ENCODE data around the gene PLPP7. TPM values are rescaled to one million over a fixed set of nuclear protein-coding genes. Genes with fewer than 3 reads are reported as not detected.

The PLPP7 gene
- total RNA-seq, 1 donor from 2014 or later, result 1.5 TPM

- Mint-ChIP-seq H3K4me3 (ENCODE audit: unreplicated experiment) (no peak overlapping the region), H3K36me3 (ENCODE audit: low read depth) (no peaks in the 10 kb centered on the region), H3K27me3 (ENCODE audit: low read depth) (peaks cover 1% of the 10 kb centered on the region), H3K27ac (ENCODE audit: unreplicated experiment) (no peak overlapping the region), H3K9me3 (ENCODE audit: low read depth) (no peaks in the 10 kb centered on the region), H3K4me1 (ENCODE audit: low read depth) (no peaks in the 10 kb centered on the region)
- no peak for TF ChIP-seq CTCF (IDR thresholded peaks at IDR 0.05)
- no peak for DNase-seq (ENCODE audit: low spot score)
These were observed 9.3 kb downstream of the PLPP7 start for GRCh38 chr9:131298816-131299215.

- TF ChIP-seq CTCF (IDR thresholded peaks at IDR 0.05), result no peak
- Mint-ChIP-seq H3K36me3 (ENCODE audit: low read depth) (no peaks in the 10 kb centered on the region), H3K9me3 (ENCODE audit: low read depth) (no peaks in the 10 kb centered on the region), H3K27me3 (ENCODE audit: low read depth) (peaks cover 1% of the 10 kb centered on the region), H3K4me1 (ENCODE audit: low read depth) (no peaks in the 10 kb centered on the region), H3K27ac (ENCODE audit: unreplicated experiment) (no peak overlapping the region), H3K4me3 (ENCODE audit: unreplicated experiment) (no peak overlapping the region)
- DNase-seq (ENCODE audit: low spot score), result no peak
These were observed 9.9 kb downstream of the PLPP7 start for GRCh38 chr9:131299346-131299960.

GRCh38 chr9:131299961-131300347 lies 10.4 kb downstream of the PLPP7 start:
- no peak for DNase-seq (ENCODE audit: low spot score)
- Mint-ChIP-seq H3K9me3 (ENCODE audit: low read depth) (no peaks in the 10 kb centered on the region), H3K27me3 (ENCODE audit: low read depth) (no peaks in the 10 kb centered on the region), H3K27ac (ENCODE audit: unreplicated experiment) (no peak overlapping the region), H3K4me3 (ENCODE audit: unreplicated experiment) (no peak overlapping the region), H3K36me3 (ENCODE audit: low read depth) (no peaks in the 10 kb centered on the region), H3K4me1 (ENCODE audit: low read depth) (no peaks in the 10 kb centered on the region)
- no peak for TF ChIP-seq CTCF (IDR thresholded peaks at IDR 0.05)

DNA sequence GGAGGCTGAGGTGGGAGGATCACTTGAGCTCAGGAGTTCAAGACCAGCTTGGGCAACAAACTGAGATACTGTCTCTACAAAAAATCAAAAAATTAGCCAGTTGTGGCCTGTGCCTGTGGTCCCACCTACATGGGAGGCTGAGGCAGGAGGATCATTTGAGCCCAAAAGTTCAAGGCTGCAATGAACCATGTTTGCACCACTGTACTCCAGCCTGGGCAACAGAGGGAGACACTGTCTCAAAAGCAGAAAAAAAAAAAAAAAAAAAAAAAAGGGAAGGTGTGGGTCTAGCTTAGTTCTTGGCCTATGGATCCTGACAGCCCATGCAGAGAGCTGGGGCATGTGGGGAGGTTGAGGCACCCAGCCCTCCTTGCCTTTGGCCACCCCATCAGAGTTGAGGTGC lies 10.9 kb downstream of the PLPP7 start:
- no peak overlapping the region for H3K4me3 Mint-ChIP-seq (ENCODE audit: unreplicated experiment)
- no peak for TF ChIP-seq CTCF (IDR thresholded peaks at IDR 0.05)
- H3K9me3 Mint-ChIP-seq (ENCODE audit: low read depth), result no peaks in the 10 kb centered on the region
- H3K27ac Mint-ChIP-seq (ENCODE audit: unreplicated experiment), result no peak overlapping the region
- H3K4me1 Mint-ChIP-seq (ENCODE audit: low read depth), result no peaks in the 10 kb centered on the region
- no peak for DNase-seq (ENCODE audit: low spot score)
- no peaks in the 10 kb centered on the region for H3K36me3 Mint-ChIP-seq (ENCODE audit: low read depth)
- H3K27me3 Mint-ChIP-seq (ENCODE audit: low read depth), result no peaks in the 10 kb centered on the region

GRCh38 chr9:131302244-131303075 lies 12.9 kb downstream of the PLPP7 start:
- H3K27ac Mint-ChIP-seq (ENCODE audit: unreplicated experiment), result no peak overlapping the region

More at GRCh38 chr9:131302244-131303075, 12.9 kb downstream of the PLPP7 start:
- no peak for DNase-seq (ENCODE audit: low spot score)
- Mint-ChIP-seq H3K27me3 (ENCODE audit: low read depth) (no peaks in the 10 kb centered on the region), H3K4me3 (ENCODE audit: unreplicated experiment) (no peak overlapping the region), H3K4me1 (ENCODE audit: low read depth) (no peaks in the 10 kb centered on the region), H3K9me3 (ENCODE audit: low read depth) (no peaks in the 10 kb centered on the region), H3K36me3 (ENCODE audit: low read depth) (no peaks in the 10 kb centered on the region)
- no peak for TF ChIP-seq CTCF (IDR thresholded peaks at IDR 0.05)

Data from chondrocyte (in vitro differentiated cells).